Endodermal cell (in vitro differentiated cells): ENCODE data around the gene CMIP. TPM values are rescaled to one million over a fixed set of nuclear protein-coding genes. Genes with fewer than 3 reads are reported as not detected.
"Not testable (repeated sequence)": the region's sequence is repeated elsewhere in the genome, so short reads cannot be mapped to it uniquely, and the experiment has no call there.

Experiments
- DNase-seq: peaks from one replicate; pipeline ENCODE4 v3.0.0-alpha.2; 2017
- H3K27ac ChIP-seq: 2 replicates; pipeline ENCODE4 v1.5.1; 2013; ENCODE audit warnings: mild to moderate bottlenecking, low read depth, low read length, moderate library complexity
- H3K27me3 ChIP-seq: 2 replicates; pipeline ENCODE4 v1.6.1; 2013; ENCODE audit warnings: mild to moderate bottlenecking, low read length, moderate library complexity; ENCODE audit not compliant: insufficient read depth, control insufficient read depth, poor library complexity, severe bottlenecking
- H3K36me3 ChIP-seq: 2 replicates; pipeline ENCODE4 v1.7.0; 2013; ENCODE audit warnings: mild to moderate bottlenecking, low read length, moderate library complexity; ENCODE audit not compliant: control insufficient read depth, insufficient read depth
- H3K4me1 ChIP-seq: one replicate; pipeline ENCODE4 v1.7.0; 2013; ENCODE audit warnings: low read length; ENCODE audit not compliant: control insufficient read depth, insufficient read depth
- H3K4me3 ChIP-seq: 2 replicates; pipeline ENCODE4 v1.5.1; 2013; ENCODE audit warnings: mild to moderate bottlenecking, low read length, moderate library complexity
- H3K9ac ChIP-seq: 2 replicates; pipeline ENCODE4 v1.6.1; 2013; ENCODE audit warnings: mild to moderate bottlenecking, low read length, moderate library complexity; ENCODE audit not compliant: poor library complexity, severe bottlenecking; ENCODE audit errors: extremely low read depth
- H3K9me3 ChIP-seq: 2 replicates; pipeline ENCODE4 v1.6.1; 2013; ENCODE audit warnings: mild to moderate bottlenecking, low read length, moderate library complexity; ENCODE audit not compliant: control insufficient read depth
- H3K27ac Mint-ChIP-seq: 2 replicates; pipeline ENCODE4 v1.8.0; 2020; ENCODE audit warnings: mixed read lengths
- H3K27me3 Mint-ChIP-seq: 2 replicates; pipeline ENCODE4 v1.8.0; 2021; ENCODE audit warnings: mild to moderate bottlenecking, mixed read lengths; ENCODE audit not compliant: insufficient read depth
- H3K36me3 Mint-ChIP-seq: 2 replicates; pipeline ENCODE4 v1.8.0; 2020; ENCODE audit warnings: low read depth, mixed read lengths
- H3K4me1 Mint-ChIP-seq: 2 replicates; pipeline ENCODE4 v1.8.0; 2020; ENCODE audit warnings: mixed read lengths
- H3K4me3 Mint-ChIP-seq: 2 replicates; pipeline ENCODE4 v1.8.0; 2020; ENCODE audit warnings: mild to moderate bottlenecking, moderate library complexity, mixed read lengths
- H3K9me3 Mint-ChIP-seq: 2 replicates; pipeline ENCODE4 v1.8.0; 2020; ENCODE audit warnings: mild to moderate bottlenecking, mixed read lengths
- CTCF ChIP-seq: fragments of 200-600 bp; sonication (generic); conservative IDR thresholded peaks from 2 replicates; pipeline ENCODE4 v1.5.0; 2021; ENCODE audit warnings: antibody characterized with exemption, mild to moderate bottlenecking
- WGBS, 2 experiments: methylation state at CpG; one replicate each; pipeline versions ENCODE4 v1.1.5 to v1.1.7; 2013; ENCODE audit warnings: missing lambda C conversion rate in 2 of 2, mixed read lengths in 1 of 2; ENCODE audit not compliant: insufficient coverage in 1 of 2, insufficient read length in 1 of 2; 5-methylcytosine and 5-hydroxymethylcytosine counted together
- total RNA-seq, 2 donors: library from RNA; stranded (reverse); fragmentation: NEBNext Ultra II Directional in 1 of 2; extraction: Animal tissue kit (Norgen Biotek cat#: 25700) in 1 of 2; gene quantifications; 2 replicates in 1 of 2; 3 replicates in 1 of 2; pipeline ENCODE4 v1.2.1, GENCODE V29; 2021

Gene CMIP
- total RNA-seq, 2 donors from 2014 or later = 64.0 to 64.7 TPM

GRCh38 chr16:81421126-81421525 lies 23.5 kb upstream of the CMIP start:
- Mint-ChIP-seq H3K27me3 (no peaks in the 10 kb centered on the region), H3K4me1 (no peaks in the 10 kb centered on the region), H3K27ac (no peak overlapping the region), H3K36me3 (no peaks in the 10 kb centered on the region), H3K9me3 (peaks cover 8% of the 10 kb centered on the region), H3K4me3 (no peak overlapping the region)
- DNase-seq = no peak
- H3K9ac ChIP-seq = no peak overlapping the region
- H3K27ac ChIP-seq = no peak overlapping the region
- no peak for TF ChIP-seq CTCF
- H3K4me3 ChIP-seq = no peak overlapping the region
- H3K9me3 ChIP-seq = no peaks in the 10 kb centered on the region
- no peaks in the 10 kb centered on the region for H3K4me1 ChIP-seq
- H3K36me3 ChIP-seq = no peaks in the 10 kb centered on the region
- H3K27me3 ChIP-seq = no peaks in the 10 kb centered on the region
- WGBS, 2 experiments = 85 to 100% methylated on average over 1 to 2 of the region's 2 CpGs

GRCh38 chr16:81421536-81421935 lies 23.1 kb upstream of the CMIP start:
- H3K4me1 ChIP-seq = no peaks in the 10 kb centered on the region
- no peak overlapping the region for H3K27ac ChIP-seq
- 90 to 93% methylated on average over 5 to 11 of the region's 11 CpGs for WGBS, 2 experiments
- Mint-ChIP-seq H3K27me3 (no peaks in the 10 kb centered on the region), H3K9me3 (peaks cover 8% of the 10 kb centered on the region), H3K4me1 (no peaks in the 10 kb centered on the region), H3K4me3 (no peak overlapping the region), H3K36me3 (no peaks in the 10 kb centered on the region), H3K27ac (no peak overlapping the region)
- no peaks in the 10 kb centered on the region for H3K9me3 ChIP-seq
- H3K9ac ChIP-seq = no peak overlapping the region
- no peaks in the 10 kb centered on the region for H3K27me3 ChIP-seq
- no peak for TF ChIP-seq CTCF
- no peak overlapping the region for H3K4me3 ChIP-seq
- DNase-seq = no peak
- no peaks in the 10 kb centered on the region for H3K36me3 ChIP-seq

GRCh38 chr16:81422153-81422552 lies 22.5 kb upstream of the CMIP start:
- not testable (repeated sequence) for H3K4me1 ChIP-seq, H3K27me3 ChIP-seq, H3K4me3 Mint-ChIP-seq, H3K27ac ChIP-seq, H3K36me3 ChIP-seq, H3K9me3 ChIP-seq, H3K9me3 Mint-ChIP-seq, DNase-seq, H3K27me3 Mint-ChIP-seq, H3K4me3 ChIP-seq, H3K36me3 Mint-ChIP-seq, H3K27ac Mint-ChIP-seq, H3K9ac ChIP-seq, H3K4me1 Mint-ChIP-seq
- 97% methylated on average over 5 to 7 of the region's 7 CpGs for WGBS, 2 experiments

GRCh38 chr16:81424771-81425170 lies 19.8 kb upstream of the CMIP start:
- no peaks in the 10 kb centered on the region for H3K27me3 ChIP-seq
- DNase-seq = no peak
- H3K9ac ChIP-seq = no peak overlapping the region
- no peaks in the 10 kb centered on the region for H3K36me3 ChIP-seq
- H3K27ac Mint-ChIP-seq = no peak overlapping the region
- H3K27ac ChIP-seq = no peak overlapping the region
- H3K27me3 Mint-ChIP-seq = peaks cover 2% of the 10 kb centered on the region
- no peak overlapping the region for H3K4me3 ChIP-seq
- 40 to 55% methylated on average over 1 of the region's 1 CpG for WGBS, 2 experiments
- H3K4me1 ChIP-seq = no peaks in the 10 kb centered on the region
- peaks cover 8% of the 10 kb centered on the region for H3K9me3 Mint-ChIP-seq
- H3K36me3 Mint-ChIP-seq = no peaks in the 10 kb centered on the region
- TF ChIP-seq CTCF = no peak
- peaks cover 5% of the 10 kb centered on the region for H3K4me1 Mint-ChIP-seq
- no peak overlapping the region for H3K4me3 Mint-ChIP-seq
- no peaks in the 10 kb centered on the region for H3K9me3 ChIP-seq
